WI38 (cell line): ENCODE data around the gene MALRD1.

Experiments used
- H3K4me3 ChIP-seq: 2 replicates; pipeline ENCODE4 v1.5.1; 2011; ENCODE audit warnings: low read depth, mild to moderate bottlenecking, control low read depth, low read length
- CTCF ChIP-seq: IDR thresholded peaks from 2 replicates; pipeline ENCODE4 v1.5.1; 2012; ENCODE audit warnings: low read depth, mild to moderate bottlenecking, control low read depth, low read length

Gene MALRD1

DNA sequence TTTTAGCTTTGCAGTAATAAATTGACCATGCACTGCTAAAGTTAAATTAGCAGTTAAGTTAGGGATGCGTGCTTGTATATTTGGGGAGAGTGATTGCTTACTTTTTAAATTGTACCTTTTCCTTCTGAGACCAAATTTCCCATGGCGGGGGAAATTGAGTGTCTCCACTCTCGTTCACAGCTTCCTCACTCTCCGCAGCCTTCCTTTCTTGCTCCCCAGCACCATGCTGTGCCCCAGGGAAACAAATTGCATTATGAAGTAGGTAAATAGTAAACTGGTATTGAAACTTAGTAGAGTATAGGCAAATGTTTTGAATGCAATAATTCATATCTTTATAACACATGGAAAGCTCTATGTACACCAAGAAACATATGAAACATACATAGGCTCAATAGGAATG lies 85.4 kb downstream of the MALRD1 start:
- no peak overlapping the region for H3K4me3 ChIP-seq
- no peak for TF ChIP-seq CTCF

- H3K4me3 ChIP-seq = no peak overlapping the region
- TF ChIP-seq CTCF = no peak
Observed at GRCh38 chr10:19142967-19143366, 94.4 kb downstream of the MALRD1 start.

DNA sequence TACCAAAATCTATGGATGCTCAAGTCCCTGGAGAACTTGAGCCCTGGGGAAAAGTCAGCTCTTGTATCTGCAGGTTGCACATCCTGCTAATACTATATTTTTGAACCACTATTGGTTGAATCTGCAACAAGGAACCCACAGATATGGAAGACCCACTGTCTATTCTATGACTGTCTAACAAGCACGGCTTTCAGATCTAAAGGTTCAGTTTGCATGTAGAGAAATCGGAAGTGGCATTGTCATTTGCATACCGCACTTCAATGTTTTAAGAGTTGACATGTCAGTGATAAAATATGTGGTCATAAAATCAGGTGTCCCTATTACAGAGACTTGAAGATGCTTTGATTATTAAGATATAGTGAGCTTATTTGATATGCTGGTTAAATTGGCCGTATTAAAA lies 95.6 kb downstream of the MALRD1 start:
- H3K4me3 ChIP-seq = no peak overlapping the region
- no peak for TF ChIP-seq CTCF

DNA sequence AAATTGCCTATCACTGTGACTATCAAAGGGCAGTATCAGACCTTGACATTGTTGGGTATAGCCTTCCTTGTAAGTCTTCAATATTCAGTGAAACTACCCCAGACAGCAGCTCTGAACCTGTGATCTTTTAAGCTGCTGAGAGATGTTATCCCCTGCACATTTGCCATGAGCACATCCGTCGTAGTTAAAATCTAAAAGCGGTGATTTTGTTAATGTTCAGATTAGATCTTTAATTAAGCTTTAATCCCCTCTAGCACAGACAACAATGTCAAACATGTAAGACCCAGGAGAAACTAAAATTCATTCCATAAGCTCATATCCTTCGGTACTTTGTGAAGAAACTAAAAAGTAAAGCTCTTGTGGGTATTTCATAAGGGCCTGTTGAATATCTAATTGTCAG lies 105.8 kb downstream of the MALRD1 start:
- no peak for TF ChIP-seq CTCF
- H3K4me3 ChIP-seq = no peak overlapping the region

GRCh38 chr10:19158358-19158757 lies 109.8 kb downstream of the MALRD1 start:
- H3K4me3 ChIP-seq = no peak overlapping the region
- TF ChIP-seq CTCF = no peak

- TF ChIP-seq CTCF = no peak
- no peak overlapping the region for H3K4me3 ChIP-seq
Observed at GRCh38 chr10:19158870-19159269, 110.3 kb downstream of the MALRD1 start.

DNA sequence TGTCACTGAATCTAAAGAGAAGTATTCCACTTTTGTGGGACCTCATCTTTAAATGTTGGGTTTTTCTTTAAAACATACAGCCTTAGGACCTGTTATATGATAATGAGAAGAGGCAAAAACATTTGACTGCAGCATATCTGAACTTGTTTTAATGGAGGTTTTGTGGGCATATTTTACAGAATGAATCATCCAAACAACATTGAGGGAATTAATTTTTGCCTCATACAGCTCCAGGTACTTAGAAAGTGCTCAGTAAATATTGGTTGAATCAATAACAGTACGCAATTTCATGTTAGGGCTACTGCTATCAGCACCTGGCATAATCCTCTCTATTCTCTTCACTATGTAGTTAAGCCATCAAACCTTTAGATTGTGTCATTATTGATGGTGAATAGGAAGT lies 115.9 kb downstream of the MALRD1 start:
- TF ChIP-seq CTCF = no peak
- no peak overlapping the region for H3K4me3 ChIP-seq

GRCh38 chr10:19168584-19168983 lies 120.0 kb downstream of the MALRD1 start:
- H3K4me3 ChIP-seq = no peak overlapping the region
- no peak; the same call in 1 of the 2 replicates for TF ChIP-seq CTCF
